NCI-H2029 (cell line): Measurements from ENCODE around the gene SHANK1.

ENCODE experiments used
- DNase-seq: peaks from one replicate; lab custom pipeline; 2025; lab: John Stamatoyannopoulos, UW

The SHANK1 gene

GRCh38 chr19:50728084-50728737, 8.6 kb upstream of the SHANK1 start:
- DNase-seq: no peak

- no peak for DNase-seq
These were observed 6.3 kb upstream of the SHANK1 start for GRCh38 chr19:50725911-50726230.

GRCh38 chr19:50725218-50725910, 5.8 kb upstream of the SHANK1 start:
- no peak for DNase-seq

GRCh38 chr19:50724522-50725217, 5.1 kb upstream of the SHANK1 start:
- no peak for DNase-seq

- no peak for DNase-seq
These were observed 4.3 kb upstream of the SHANK1 start for GRCh38 chr19:50723735-50724521.

GRCh38 chr19:50723069-50723468, 3.5 kb upstream of the SHANK1 start, which contains the start of gene CLEC11A:
TSS of gene CLEC11A (plus strand) at chr19:50723364. CDS start at chr19:50723526, 162 bp downstream.
- no peak for DNase-seq

GRCh38 chr19:50722201-50723013, 2.8 kb upstream of the SHANK1 start:
- DNase-seq: no peak

GRCh38 chr19:50721441-50722137, 2.0 kb upstream of the SHANK1 start:
- no peak for DNase-seq

- no peak for DNase-seq
These were observed 1.3 kb upstream of the SHANK1 start for GRCh38 chr19:50720921-50721381.

GRCh38 chr19:50720181-50720920, 749 bp upstream of the SHANK1 start:
- DNase-seq: no peak

- DNase-seq: no peak
These were observed 525 bp downstream of the SHANK1 start for GRCh38 chr19:50719119-50719435.

GRCh38 chr19:50718255-50719118, 1.1 kb downstream of the SHANK1 start:
- DNase-seq: no peak

- no peak for DNase-seq
These were observed 1.7 kb downstream of the SHANK1 start for GRCh38 chr19:50717891-50718254.

- no peak for DNase-seq
These were observed 2.4 kb downstream of the SHANK1 start for GRCh38 chr19:50717026-50717723.

GRCh38 chr19:50716178-50717025, 3.2 kb downstream of the SHANK1 start:
- no peak for DNase-seq

- no peak for DNase-seq
These were observed 5.9 kb downstream of the SHANK1 start for GRCh38 chr19:50713556-50714236.

GRCh38 chr19:50712833-50713232, 6.8 kb downstream of the SHANK1 start:
- no peak for DNase-seq
